Activated CD8-positive, alpha-beta memory T cell treated with anti-CD3 and anti-CD28 coated beads, Interleukin-2, amount 50 U/mL, for 24 hours (primary cell): ENCODE results near the gene STK16.
A peak's percentile ranks its signal among the peaks of the same experiment; 100 is the strongest.
"Not testable (repeated sequence)": the region's sequence is repeated elsewhere in the genome, so short reads cannot be mapped to it uniquely, and the experiment has no call there.

Source experiments
- DNase-seq: peaks from one replicate; pipeline ENCODE4 v3.0.0-alpha.2; 2020; ENCODE audit errors: extremely low read depth

Gene STK16

GRCh38 chr2:219245148-219245898, at the start of gene STK16, which contains the start of gene GLB1L:
TSS of gene STK16 (plus strand) at chr2:219245479. CDS start at chr2:219246000, 521 bp downstream.
TSS of gene GLB1L (minus strand) at chr2:219245444. CDS start at chr2:219243573, 1,871 bp downstream.
- DNase-seq: peak; percentile 79

GRCh38 chr2:219197388-219197787, 47.9 kb upstream of the STK16 start:
- no peak for DNase-seq

GRCh38 chr2:219198974-219199373, 46.3 kb upstream of the STK16 start:
- no peak for DNase-seq

GRCh38 chr2:219199470-219200211, 45.6 kb upstream of the STK16 start:
- DNase-seq: no peak

- DNase-seq: not testable (repeated sequence)
These were observed 44.6 kb upstream of the STK16 start for GRCh38 chr2:219200502-219201326.

- DNase-seq: not testable (repeated sequence)
These were observed 43.9 kb upstream of the STK16 start for GRCh38 chr2:219201331-219201730.

- no peak for DNase-seq
These were observed 40.7 kb upstream of the STK16 start for GRCh38 chr2:219204425-219205164.

GRCh38 chr2:219205165-219205538, 40.1 kb upstream of the STK16 start:
- DNase-seq: no peak

- DNase-seq: no peak
These were observed 39.3 kb upstream of the STK16 start for GRCh38 chr2:219205981-219206327.

- peak; percentile 75 for DNase-seq
These were observed 38.7 kb upstream of the STK16 start, which contains the start of gene ZFAND2B for GRCh38 chr2:219206328-219207133. TSS of gene ZFAND2B (plus strand) at chr2:219206782. CDS start at chr2:219206988, 206 bp downstream.

- DNase-seq: no peak
These were observed 38.0 kb upstream of the STK16 start for GRCh38 chr2:219207134-219207883.

- DNase-seq: no peak
These were observed 37.2 kb upstream of the STK16 start for GRCh38 chr2:219207884-219208740.

- no peak for DNase-seq
These were observed 35.8 kb upstream of the STK16 start for GRCh38 chr2:219209236-219210195.

- no peak for DNase-seq
These were observed 34.9 kb upstream of the STK16 start for GRCh38 chr2:219210196-219210885.

GRCh38 chr2:219210886-219211362, 34.4 kb upstream of the STK16 start:
- DNase-seq: no peak

GRCh38 chr2:219213026-219213415, 32.3 kb upstream of the STK16 start:
- DNase-seq: no peak

GRCh38 chr2:219213486-219214071, 31.7 kb upstream of the STK16 start:
- DNase-seq: no peak
